ENCODE results near the gene PGLYRP4.

- TF ChIP-seq RARB (CRISPR knock-in tag; IDR thresholded peaks at IDR 0.05) (no peak), CREB5 (CRISPR knock-in tag; IDR thresholded peaks at IDR 0.05; ENCODE audit: low read depth) (no peak), PATZ1 (CRISPR knock-in tag; IDR thresholded peaks at IDR 0.05; ENCODE audit: borderline replicate concordance) (no peak), POU6F1 (CRISPR knock-in tag; IDR thresholded peaks at IDR 0.05; ENCODE audit: borderline replicate concordance, low read depth) (no peak), TCF4 (CRISPR knock-in tag; IDR thresholded peaks at IDR 0.05; ENCODE audit: borderline replicate concordance) (no peak), ZC3H10 (CRISPR knock-in tag; IDR thresholded peaks at IDR 0.05) (no peak), CSRNP3 (CRISPR knock-in tag; IDR thresholded peaks at IDR 0.05) (no peak), ARNTL (CRISPR knock-in tag; IDR thresholded peaks at IDR 0.05; ENCODE audit: borderline replicate concordance, low read depth) (no peak)
Observed at GRCh38 chr1:153340356-153340755, 8.3 kb downstream of the PGLYRP4 start.

All from SK-N-SH treated with all-trans-retinoic acid at 6 μM for 48 hours (cell line).